Ascending aorta (tissue), 2 donors: ENCODE measurements around the gene IPO4. TPM values are rescaled to one million over a fixed set of nuclear protein-coding genes. Genes with fewer than 3 reads are reported as not detected.
A peak's percentile ranks its signal among the peaks of the same experiment; 100 is the strongest.

ENCODE experiments used
- DNase-seq, 2 donors: peaks; one replicate each; pipeline ENCODE4 v3.0.0-alpha.2; 2019; ENCODE audit warnings: low spot score in 2 of 2
- H3K27ac ChIP-seq, 2 donors: fragments of 200-600 bp; sonication (generic); one replicate each; pipeline ENCODE4 v1.5.1; 2016 to 2017; ENCODE audit warnings: mild to moderate bottlenecking in 1 of 2
- H3K27me3 ChIP-seq: fragments of 200-600 bp; sonication (generic); one replicate; pipeline ENCODE4 v1.5.1; 2017
- H3K36me3 ChIP-seq, 2 donors: fragments of 200-600 bp; sonication (generic); one replicate each; pipeline ENCODE4 v1.5.1; 2016
- H3K4me1 ChIP-seq, 2 donors: fragments of 200-600 bp; sonication (generic); one replicate each; pipeline ENCODE4 v1.5.1; 2016 to 2017; ENCODE audit warnings: mild to moderate bottlenecking in 1 of 2
- H3K4me3 ChIP-seq, 2 donors: fragments of 200-600 bp; sonication (generic); one replicate each; pipeline ENCODE4 v1.5.1; 2016 to 2017; ENCODE audit warnings: mild to moderate bottlenecking in 1 of 2
- H3K9me3 ChIP-seq, 2 donors: fragments of 200-600 bp; sonication (generic); one replicate each; pipeline ENCODE4 v1.5.1; 2016
- intact Hi-C: fragments of 100-400 bp; cut with DNase I; formaldehyde crosslinking; loops from one replicate; pipeline ENCODE4 v1.15.1; 2023
- total RNA-seq: library from RNA; depleted of rRNA; stranded (reverse); fragments of >200 nt; gene quantifications from one replicate; pipeline ENCODE4 v1.1.0, GENCODE V29; 2016
- TF ChIP-seq, protein P1 (sequence below), 3 experiments: fragments of 200-600 bp in 2 of 3; fragments of 450-650 bp in 1 of 3; sonication (generic) in 2 of 3; IDR thresholded peaks; one replicate each; pipeline ENCODE4 v1.5.1; 2016 to 2019; ENCODE audit warnings: antibody characterized with exemption in 3 of 3, mild to moderate bottlenecking in 1 of 3, moderate library complexity in 1 of 3

The IPO4 gene
- total RNA-seq, 1 donor from 2014 or later, result 140 TPM

DNA sequence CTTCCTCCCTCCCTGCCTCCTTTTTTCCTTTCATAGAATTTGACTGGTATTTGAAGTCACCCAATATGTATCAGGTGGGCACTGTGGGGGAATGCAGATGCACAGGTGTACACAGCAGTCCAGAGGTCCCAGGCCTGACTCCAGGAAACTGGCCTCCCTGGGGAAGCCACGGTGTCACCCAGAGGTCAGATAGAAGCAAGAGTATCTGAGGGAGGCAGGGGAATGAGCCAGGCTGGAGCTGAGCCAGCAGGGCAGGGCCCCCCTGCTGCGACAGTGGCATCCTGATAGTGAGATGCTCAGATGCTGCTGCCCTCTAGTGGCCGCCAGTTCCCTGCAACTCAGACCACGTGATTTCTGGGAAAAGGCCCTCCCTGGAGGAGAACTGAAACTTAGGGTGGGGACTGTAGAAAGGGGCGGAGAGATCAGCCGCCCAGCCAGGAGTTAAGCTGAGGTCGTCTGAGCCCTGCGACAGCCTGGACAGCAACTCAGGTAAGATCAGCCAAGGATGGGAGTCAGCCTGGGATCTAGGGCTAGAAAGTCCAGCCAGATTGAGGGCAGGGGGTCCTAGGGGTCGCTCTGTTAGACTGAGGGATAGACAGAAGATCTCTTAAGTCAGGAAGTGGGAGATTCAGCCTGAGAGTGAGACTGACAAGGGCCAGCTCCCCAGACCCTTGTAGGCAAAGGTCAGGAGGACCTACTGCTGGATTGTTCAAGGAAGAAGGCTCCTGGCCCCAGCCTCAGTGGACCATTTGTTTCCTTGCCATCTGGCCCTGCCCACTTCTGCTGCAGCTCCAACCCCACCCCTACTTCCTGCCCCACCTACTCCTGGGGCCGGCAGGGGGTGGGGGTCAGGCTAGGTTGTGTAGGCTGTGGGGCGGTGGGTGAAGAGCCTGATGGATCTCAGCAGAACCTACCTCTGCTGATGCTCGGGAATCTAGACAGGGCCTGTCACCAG lies 27.5 kb downstream of the IPO4 start, which contains the start of gene IRF9:
IRF9 (plus strand) TSS at position 416 of the 955 bp plus-strand sequence. CDS start 880 bp downstream, outside the sequence.
- H3K4me3 ChIP-seq, result peak within 1 kb of the TSS; percentile 65 to 77
- H3K4me1 ChIP-seq, result peaks cover 9 to 12% of the 10 kb centered on the region in 2 donors
- peak; percentile 90 to 99 for DNase-seq
- peak within 1 kb of the TSS; percentile 85 to 88 for H3K27ac ChIP-seq
- H3K36me3 ChIP-seq, result peaks cover 58 to 65% of the 10 kb centered on the region in 2 donors
- intact Hi-C loops, result loop anchor here (1.0 to 2.0 kb wide), 4 partner anchors 14 to 47 kb away; partner anchors contain the start of genes DCAF11, IPO4, NRL and PSME1
- H3K27me3 ChIP-seq, result no peaks in the 10 kb centered on the region
- TF ChIP-seq, protein P1, sequence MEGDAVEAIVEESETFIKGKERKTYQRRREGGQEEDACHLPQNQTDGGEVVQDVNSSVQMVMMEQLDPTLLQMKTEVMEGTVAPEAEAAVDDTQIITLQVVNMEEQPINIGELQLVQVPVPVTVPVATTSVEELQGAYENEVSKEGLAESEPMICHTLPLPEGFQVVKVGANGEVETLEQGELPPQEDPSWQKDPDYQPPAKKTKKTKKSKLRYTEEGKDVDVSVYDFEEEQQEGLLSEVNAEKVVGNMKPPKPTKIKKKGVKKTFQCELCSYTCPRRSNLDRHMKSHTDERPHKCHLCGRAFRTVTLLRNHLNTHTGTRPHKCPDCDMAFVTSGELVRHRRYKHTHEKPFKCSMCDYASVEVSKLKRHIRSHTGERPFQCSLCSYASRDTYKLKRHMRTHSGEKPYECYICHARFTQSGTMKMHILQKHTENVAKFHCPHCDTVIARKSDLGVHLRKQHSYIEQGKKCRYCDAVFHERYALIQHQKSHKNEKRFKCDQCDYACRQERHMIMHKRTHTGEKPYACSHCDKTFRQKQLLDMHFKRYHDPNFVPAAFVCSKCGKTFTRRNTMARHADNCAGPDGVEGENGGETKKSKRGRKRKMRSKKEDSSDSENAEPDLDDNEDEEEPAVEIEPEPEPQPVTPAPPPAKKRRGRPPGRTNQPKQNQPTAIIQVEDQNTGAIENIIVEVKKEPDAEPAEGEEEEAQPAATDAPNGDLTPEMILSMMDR (IDR thresholded peaks at IDR 0.05), result peak; percentile 90 to 95 (median 91)
- H3K9me3 ChIP-seq, result no peaks in the 10 kb centered on the region

GRCh38 chr14:24160499-24160849 lies 28.1 kb downstream of the IPO4 start:
- TF ChIP-seq, protein P1 (IDR thresholded peaks at IDR 0.05), result no peak
- Histone ChIP-seq H3K27ac (peak overlapping the region; percentile 85 to 88), H3K36me3 (peaks cover 58 to 65% of the 10 kb centered on the region in 2 donors), H3K9me3 (no peaks in the 10 kb centered on the region), H3K27me3 (no peaks in the 10 kb centered on the region), H3K4me3 (no peak overlapping the region), H3K4me1 (peaks cover 9 to 12% of the 10 kb centered on the region in 2 donors)
- DNase-seq, result no peak
- intact Hi-C loops, result loop anchor here (2.0 kb wide), 1 partner anchor 28 kb away; the partner anchor contains the start of gene IPO4

GRCh38 chr14:24159777-24160498 lies 28.7 kb downstream of the IPO4 start:
- Histone ChIP-seq H3K9me3 (no peaks in the 10 kb centered on the region), H3K4me3 (no peak overlapping the region), H3K27me3 (no peaks in the 10 kb centered on the region), H3K27ac (peak overlapping the region; percentile 85 to 88), H3K4me1 (peaks cover 9 to 12% of the 10 kb centered on the region in 2 donors), H3K36me3 (peaks cover 58 to 65% of the 10 kb centered on the region in 2 donors)
- DNase-seq, result peak in 1 of 2 donors; percentile 62
- intact Hi-C loops, result loop anchor here (2.0 kb wide), 1 partner anchor 29 kb away; the partner anchor contains the start of gene IPO4
- TF ChIP-seq, protein P1 (IDR thresholded peaks at IDR 0.05), result no peak

DNA sequence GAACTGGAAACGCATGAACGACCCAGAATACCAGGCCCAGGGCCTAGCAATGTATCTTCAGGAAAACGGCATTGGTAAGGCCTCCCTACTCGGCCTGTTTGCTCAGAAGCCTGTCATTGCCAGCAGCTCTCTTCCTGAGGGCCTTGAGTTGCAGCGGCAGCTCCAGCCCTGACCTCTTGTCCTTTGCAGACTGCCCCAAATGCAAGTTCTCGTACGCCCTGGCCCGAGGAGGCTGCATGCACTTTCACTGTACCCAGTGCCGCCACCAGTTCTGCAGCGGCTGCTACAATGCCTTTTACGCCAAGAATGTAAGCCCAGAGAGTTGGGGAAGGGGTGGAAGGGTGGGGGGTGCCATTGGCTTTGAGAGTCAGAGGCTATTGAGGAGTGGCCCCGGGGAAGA lies 31.3 kb downstream of the IPO4 start:
- Histone ChIP-seq H3K36me3 (peaks cover 43 to 69% of the 10 kb centered on the region in 2 donors), H3K27ac (no peak overlapping the region), H3K4me1 (peaks cover under 1 to 4% of the 10 kb centered on the region in 2 donors), H3K27me3 (no peaks in the 10 kb centered on the region), H3K9me3 (no peaks in the 10 kb centered on the region), H3K4me3 (no peak overlapping the region)
- intact Hi-C loops, result no loop called here
- TF ChIP-seq, protein P1 (IDR thresholded peaks at IDR 0.05), result no peak
- DNase-seq, result no peak

DNA sequence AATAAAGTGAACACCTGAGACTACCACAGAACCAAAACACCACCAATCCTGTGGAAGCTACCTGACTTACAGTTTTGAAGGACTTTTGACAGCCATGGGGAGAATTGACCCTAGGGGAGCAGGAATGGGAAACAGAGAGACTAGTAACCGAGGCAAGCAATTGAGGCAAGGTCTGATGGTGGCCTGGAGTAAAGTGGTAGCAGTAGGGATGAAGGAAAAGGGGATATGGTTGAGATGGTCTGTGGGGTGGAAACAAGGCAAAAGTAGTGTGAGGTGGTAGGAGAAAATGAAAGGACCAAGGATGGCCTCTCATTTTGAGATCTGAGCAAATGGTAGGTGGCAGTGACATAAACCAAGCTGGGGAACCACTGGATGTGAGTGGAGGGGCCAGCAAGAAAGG lies 31.8 kb downstream of the IPO4 start:
- Histone ChIP-seq H3K27me3 (no peaks in the 10 kb centered on the region), H3K9me3 (no peaks in the 10 kb centered on the region), H3K27ac (no peak overlapping the region), H3K4me1 (no peaks in the 10 kb centered on the region), H3K36me3 (peaks cover 45 to 74% of the 10 kb centered on the region in 2 donors), H3K4me3 (no peak overlapping the region)
- no peak for DNase-seq
- intact Hi-C loops, result no loop called here
- TF ChIP-seq, protein P1 (IDR thresholded peaks at IDR 0.05), result no peak
